Mesothelial cell of epicardium (in vitro differentiated cells): ENCODE results near the gene HADHA. TPM values are rescaled to one million over a fixed set of nuclear protein-coding genes. Genes with fewer than 3 reads are reported as not detected.
A peak's percentile ranks its signal among the peaks of the same experiment; 100 is the strongest.

Source experiments
- DNase-seq, 2 experiments: peaks; one replicate each; pipeline ENCODE4 v3.0.0; 2021; ENCODE audit warnings: low spot score in 2 of 2; ENCODE audit not compliant: unreplicated experiment in 2 of 2
- H3K27ac Mint-ChIP-seq: 2 replicates; pipeline ENCODE4 v1.8.0; 2021; ENCODE audit warnings: mixed read lengths
- H3K27me3 Mint-ChIP-seq: 2 replicates; pipeline ENCODE4 v1.8.0; 2021; ENCODE audit warnings: low read depth, mixed read lengths
- H3K36me3 Mint-ChIP-seq: 2 replicates; pipeline ENCODE4 v1.8.0; 2021; ENCODE audit warnings: mixed read lengths
- H3K4me1 Mint-ChIP-seq: 2 replicates; pipeline ENCODE4 v1.8.0; 2021; ENCODE audit warnings: mixed read lengths
- H3K4me3 Mint-ChIP-seq: 2 replicates; pipeline ENCODE4 v1.8.0; 2021; ENCODE audit warnings: mild to moderate bottlenecking, moderate library complexity, mixed read lengths
- H3K9me3 Mint-ChIP-seq: 2 replicates; pipeline ENCODE4 v1.8.0; 2021; ENCODE audit warnings: mixed read lengths
- CTCF ChIP-seq: fragments of 200-600 bp; sonication (generic); IDR thresholded peaks from one replicate; pipeline ENCODE4 v1.5.0; 2021; ENCODE audit warnings: antibody characterized with exemption; ENCODE audit not compliant: unreplicated experiment
- total RNA-seq: library from RNA; stranded (reverse); gene quantifications from 3 replicates; pipeline ENCODE4 v1.2.1, GENCODE V29; 2021

Gene HADHA
- total RNA-seq, 1 donor from 2014 or later, result 100 TPM

GRCh38 chr2:26182441-26182840, 62.0 kb downstream of the HADHA start:
- DNase-seq, result no peak
- Mint-ChIP-seq H3K4me1 (peaks cover 22% of the 10 kb centered on the region), H3K27ac (no peak overlapping the region), H3K27me3 (peaks cover 17% of the 10 kb centered on the region), H3K4me3 (no peak overlapping the region), H3K36me3 (peaks cover 8% of the 10 kb centered on the region), H3K9me3 (no peaks in the 10 kb centered on the region)
- no peak for TF ChIP-seq CTCF

GRCh38 chr2:26179446-26179913, 65.0 kb downstream of the HADHA start:
- H3K9me3 Mint-ChIP-seq, result no peaks in the 10 kb centered on the region
- peaks cover 28% of the 10 kb centered on the region for H3K4me1 Mint-ChIP-seq
- TF ChIP-seq CTCF, result no peak
- H3K27me3 Mint-ChIP-seq, result peaks cover 19% of the 10 kb centered on the region
- peaks cover 3% of the 10 kb centered on the region for H3K36me3 Mint-ChIP-seq
- H3K27ac Mint-ChIP-seq, result no peak overlapping the region
- peak overlapping the region; percentile 65 for H3K4me3 Mint-ChIP-seq
- no peak for DNase-seq

GRCh38 chr2:26178746-26179436, 65.5 kb downstream of the HADHA start:
- peak overlapping the region; percentile 65 for H3K4me3 Mint-ChIP-seq
- no peaks in the 10 kb centered on the region for H3K9me3 Mint-ChIP-seq
- H3K36me3 Mint-ChIP-seq, result peaks cover 3% of the 10 kb centered on the region
- H3K27me3 Mint-ChIP-seq, result peaks cover 22% of the 10 kb centered on the region
- H3K27ac Mint-ChIP-seq, result no peak overlapping the region
- peaks cover 31% of the 10 kb centered on the region for H3K4me1 Mint-ChIP-seq
- no peak for TF ChIP-seq CTCF
- DNase-seq, result no peak

- TF ChIP-seq CTCF, result no peak
- Mint-ChIP-seq H3K4me3 (peak overlapping the region; percentile 65), H3K9me3 (no peaks in the 10 kb centered on the region), H3K27me3 (peaks cover 19% of the 10 kb centered on the region), H3K36me3 (peaks cover 3% of the 10 kb centered on the region), H3K4me1 (peaks cover 28% of the 10 kb centered on the region), H3K27ac (no peak overlapping the region)
- no peak for DNase-seq
These were observed 66.2 kb downstream of the HADHA start for GRCh38 chr2:26178246-26178645.

GRCh38 chr2:26177122-26177521, 67.3 kb downstream of the HADHA start:
- Mint-ChIP-seq H3K4me3 (no peak overlapping the region), H3K27me3 (peaks cover 22% of the 10 kb centered on the region), H3K9me3 (no peaks in the 10 kb centered on the region), H3K27ac (no peak overlapping the region), H3K36me3 (peaks cover 3% of the 10 kb centered on the region), H3K4me1 (peaks cover 28% of the 10 kb centered on the region)
- DNase-seq, result peak in 1 of 2 experiments; percentile 19
- no peak for TF ChIP-seq CTCF

- Mint-ChIP-seq H3K36me3 (peaks cover 3% of the 10 kb centered on the region), H3K27ac (no peak overlapping the region), H3K27me3 (peaks cover 30% of the 10 kb centered on the region), H3K4me1 (peaks cover 31% of the 10 kb centered on the region), H3K9me3 (no peaks in the 10 kb centered on the region), H3K4me3 (no peak overlapping the region)
- no peak for TF ChIP-seq CTCF
- peak in 1 of 2 experiments; percentile 35 for DNase-seq
These were observed 68.2 kb downstream of the HADHA start for GRCh38 chr2:26176279-26176615.
